GM20000 (cell line): ENCODE data around the gene PBX1.

ENCODE experiments used
- DNase-seq: peaks from one replicate; pipeline ENCODE4 v3.0.0; 2012; ENCODE audit warnings: low spot score
- TF ChIP-seq, protein P1 (sequence below): IDR thresholded peaks from 2 replicates; pipeline ENCODE4 v1.5.1; 2012; ENCODE audit warnings: mild to moderate bottlenecking, control low read depth; ENCODE audit errors: extremely low read depth, missing control alignments

Gene PBX1

GRCh38 chr1:164560121-164560541 is 1.1 kb downstream of the PBX1 start:
- DNase-seq, result no peak
- TF ChIP-seq, protein P1, sequence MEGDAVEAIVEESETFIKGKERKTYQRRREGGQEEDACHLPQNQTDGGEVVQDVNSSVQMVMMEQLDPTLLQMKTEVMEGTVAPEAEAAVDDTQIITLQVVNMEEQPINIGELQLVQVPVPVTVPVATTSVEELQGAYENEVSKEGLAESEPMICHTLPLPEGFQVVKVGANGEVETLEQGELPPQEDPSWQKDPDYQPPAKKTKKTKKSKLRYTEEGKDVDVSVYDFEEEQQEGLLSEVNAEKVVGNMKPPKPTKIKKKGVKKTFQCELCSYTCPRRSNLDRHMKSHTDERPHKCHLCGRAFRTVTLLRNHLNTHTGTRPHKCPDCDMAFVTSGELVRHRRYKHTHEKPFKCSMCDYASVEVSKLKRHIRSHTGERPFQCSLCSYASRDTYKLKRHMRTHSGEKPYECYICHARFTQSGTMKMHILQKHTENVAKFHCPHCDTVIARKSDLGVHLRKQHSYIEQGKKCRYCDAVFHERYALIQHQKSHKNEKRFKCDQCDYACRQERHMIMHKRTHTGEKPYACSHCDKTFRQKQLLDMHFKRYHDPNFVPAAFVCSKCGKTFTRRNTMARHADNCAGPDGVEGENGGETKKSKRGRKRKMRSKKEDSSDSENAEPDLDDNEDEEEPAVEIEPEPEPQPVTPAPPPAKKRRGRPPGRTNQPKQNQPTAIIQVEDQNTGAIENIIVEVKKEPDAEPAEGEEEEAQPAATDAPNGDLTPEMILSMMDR, result no peak

- no peak for DNase-seq
Observed at GRCh38 chr1:164560556-164560955, 1.6 kb downstream of the PBX1 start.

DNA sequence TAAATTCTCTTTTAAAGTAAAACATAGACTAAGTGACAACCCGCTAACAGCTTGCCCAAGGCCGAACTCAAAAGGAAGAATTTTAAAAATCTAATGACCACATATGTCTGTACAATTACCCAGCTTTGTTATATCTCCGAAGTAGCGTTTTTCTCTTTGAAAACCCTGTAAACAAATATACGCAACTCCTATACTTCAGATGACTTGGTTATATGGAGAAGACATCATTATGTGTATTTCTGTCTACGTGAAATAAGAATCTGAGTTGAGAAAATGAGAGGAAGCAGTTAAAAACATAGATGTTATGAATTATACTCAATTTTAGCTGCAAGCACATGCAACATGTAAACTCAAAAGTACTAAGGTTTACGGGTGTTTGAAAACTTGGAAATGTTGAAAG is 2.0 kb downstream of the PBX1 start:
- TF ChIP-seq, protein P1, result no peak

More at GRCh38 chr1:164560556-164560955, 1.6 kb downstream of the PBX1 start:
- TF ChIP-seq, protein P1, result no peak

DNA sequence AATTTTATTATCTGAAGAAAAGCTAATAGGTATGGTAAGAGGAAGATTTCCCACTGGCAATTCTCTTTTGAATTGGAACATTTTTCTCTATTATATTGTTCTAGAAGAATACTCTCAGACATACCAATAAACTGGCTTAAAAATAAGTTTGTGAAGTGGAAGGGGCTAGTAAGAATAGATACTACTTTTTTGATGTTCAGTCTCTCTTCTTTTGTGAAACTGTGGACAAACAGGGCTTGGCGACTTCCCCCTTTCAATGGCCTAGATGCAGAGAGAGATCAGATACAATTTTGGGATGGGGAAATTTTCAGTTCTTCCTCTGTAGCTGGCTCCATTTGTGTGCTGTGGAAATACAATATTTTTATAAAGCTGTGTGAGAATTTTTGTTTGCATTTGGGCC is 2.5 kb downstream of the PBX1 start:
- TF ChIP-seq, protein P1, result no peak
- DNase-seq, result no peak

More for the DNA sequence above, 2.0 kb downstream of the PBX1 start:
- no peak for DNase-seq

- no peak for DNase-seq
Observed at GRCh38 chr1:164562061-164562460, 3.1 kb downstream of the PBX1 start.

GRCh38 chr1:164562511-164562910 is 3.5 kb downstream of the PBX1 start:
- TF ChIP-seq, protein P1, result no peak
- no peak for DNase-seq

More at GRCh38 chr1:164562061-164562460, 3.1 kb downstream of the PBX1 start:
- TF ChIP-seq, protein P1, result no peak

DNA sequence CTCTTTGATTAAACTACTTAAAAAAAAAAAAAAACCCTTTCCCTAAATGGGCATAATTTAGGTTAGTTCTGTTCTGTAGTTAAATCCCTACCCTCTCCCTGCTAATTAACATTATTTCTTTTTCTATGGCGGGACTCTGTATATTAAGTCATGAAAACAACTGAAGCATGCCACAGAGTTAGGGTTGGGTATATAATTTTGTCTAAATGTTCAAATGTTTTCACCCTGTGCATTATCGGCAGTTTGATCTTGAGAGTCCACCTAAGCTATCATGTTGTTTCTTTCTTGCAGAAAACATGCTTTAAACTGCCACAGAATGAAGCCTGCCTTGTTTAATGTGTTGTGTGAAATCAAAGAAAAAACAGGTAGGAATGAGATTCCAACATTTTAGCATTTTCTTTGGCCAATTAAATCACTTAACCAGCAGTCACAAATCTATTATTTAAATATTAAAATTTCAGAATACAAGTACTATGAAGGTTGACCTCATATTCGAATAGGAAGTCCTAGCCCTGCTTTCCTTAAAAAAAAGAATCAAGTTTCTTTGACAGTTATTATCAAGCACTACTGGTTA is 4.0 kb downstream of the PBX1 start:
- TF ChIP-seq, protein P1, result no peak
- DNase-seq, result no peak
